ENCODE measurements around the gene ZNF526. TPM values are rescaled to one million over a fixed set of nuclear protein-coding genes. Genes with fewer than 3 reads are reported as not detected.
A peak's percentile ranks its signal among the peaks of the same experiment; 100 is the strongest.

Gene ZNF526
- total RNA-seq, 4 donors from 2014 or later, result 4.3 to 6.3 (median 6.3) TPM

DNA sequence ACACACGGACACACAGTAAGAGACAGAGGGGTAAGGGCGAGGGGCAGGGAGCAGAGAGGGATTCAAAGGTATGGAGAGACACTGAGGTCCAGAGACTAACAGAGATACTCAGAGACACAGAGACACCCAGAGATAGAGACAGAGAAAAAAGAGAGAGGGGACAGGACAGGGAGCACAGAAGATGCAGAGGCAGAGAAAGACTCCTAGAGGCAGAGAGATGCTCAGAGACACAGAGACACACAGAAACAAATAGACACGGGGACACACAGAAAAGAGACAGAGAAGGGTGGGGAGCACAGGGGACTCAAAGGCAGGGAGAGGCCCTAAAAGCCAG, 42.5 kb upstream of the ZNF526 start:
- DNase-seq (ENCODE audit: low spot score in 2 of 2), result no peak
- Histone ChIP-seq H3K27ac (no peak overlapping the region), H3K9me3 (no peaks in the 10 kb centered on the region), H3K4me1 (peaks cover 0 to 20% (median 10%) of the 10 kb centered on the region in 4 donors), H3K4me3 (no peak overlapping the region), H3K36me3 (no peaks in the 10 kb centered on the region), H3K27me3 (peaks cover 3 to 90% of the 10 kb centered on the region in 2 donors)
- TF ChIP-seq POLR2A (IDR thresholded peaks at IDR 0.05) (no peak), EP300 (IDR thresholded peaks at IDR 0.05) (no peak)
- TF ChIP-seq, protein P1, sequence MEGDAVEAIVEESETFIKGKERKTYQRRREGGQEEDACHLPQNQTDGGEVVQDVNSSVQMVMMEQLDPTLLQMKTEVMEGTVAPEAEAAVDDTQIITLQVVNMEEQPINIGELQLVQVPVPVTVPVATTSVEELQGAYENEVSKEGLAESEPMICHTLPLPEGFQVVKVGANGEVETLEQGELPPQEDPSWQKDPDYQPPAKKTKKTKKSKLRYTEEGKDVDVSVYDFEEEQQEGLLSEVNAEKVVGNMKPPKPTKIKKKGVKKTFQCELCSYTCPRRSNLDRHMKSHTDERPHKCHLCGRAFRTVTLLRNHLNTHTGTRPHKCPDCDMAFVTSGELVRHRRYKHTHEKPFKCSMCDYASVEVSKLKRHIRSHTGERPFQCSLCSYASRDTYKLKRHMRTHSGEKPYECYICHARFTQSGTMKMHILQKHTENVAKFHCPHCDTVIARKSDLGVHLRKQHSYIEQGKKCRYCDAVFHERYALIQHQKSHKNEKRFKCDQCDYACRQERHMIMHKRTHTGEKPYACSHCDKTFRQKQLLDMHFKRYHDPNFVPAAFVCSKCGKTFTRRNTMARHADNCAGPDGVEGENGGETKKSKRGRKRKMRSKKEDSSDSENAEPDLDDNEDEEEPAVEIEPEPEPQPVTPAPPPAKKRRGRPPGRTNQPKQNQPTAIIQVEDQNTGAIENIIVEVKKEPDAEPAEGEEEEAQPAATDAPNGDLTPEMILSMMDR (IDR thresholded peaks at IDR 0.05), result no peak
- 18 to 32% methylated on average over 3 of the region's 3 CpGs for WGBS, 2 donors

DNA sequence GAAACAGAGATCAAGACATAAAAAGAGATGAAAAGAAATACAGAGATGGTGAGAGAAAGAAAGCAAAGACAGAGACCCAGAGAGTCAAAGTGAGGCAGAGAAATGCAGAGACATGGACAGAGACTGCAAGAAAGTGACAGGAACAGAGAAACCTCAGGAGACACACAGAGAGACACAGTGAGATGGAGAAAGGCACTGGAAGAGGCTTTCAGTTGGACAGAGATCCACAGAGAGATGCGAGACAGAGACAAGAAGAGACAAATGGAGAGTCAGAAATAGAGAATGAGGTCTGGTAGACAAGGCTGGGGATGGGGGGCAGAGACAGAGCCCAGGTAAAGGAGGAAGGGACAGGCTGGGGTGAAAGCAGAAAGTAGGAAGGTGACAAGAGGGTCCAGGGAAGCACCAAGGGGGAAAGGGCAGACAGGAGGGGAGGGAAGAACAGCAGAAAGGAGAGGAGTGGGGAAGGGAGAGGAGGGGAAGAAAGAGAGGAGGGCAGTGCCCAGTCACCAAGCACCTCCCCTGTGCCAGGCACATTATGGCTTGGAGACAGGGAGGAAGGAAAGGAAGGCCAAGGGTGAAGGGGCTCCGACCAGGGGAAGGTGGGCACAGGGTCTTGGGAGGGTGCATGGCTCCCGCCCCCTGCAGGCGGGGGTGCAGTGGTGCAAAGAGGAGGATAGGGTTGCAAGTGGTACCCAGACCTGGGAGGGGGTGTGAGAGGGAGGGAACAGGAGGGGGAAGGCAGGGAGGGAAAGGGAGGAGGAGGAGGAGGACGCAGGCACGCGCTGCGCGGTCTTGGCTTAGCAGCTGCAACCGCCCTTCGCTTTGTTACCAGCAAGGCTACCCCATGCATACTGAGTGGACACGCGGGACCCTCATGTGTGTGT, 41.1 kb upstream of the ZNF526 start:
- no peaks in the 10 kb centered on the region for H3K36me3 ChIP-seq
- H3K4me3 ChIP-seq, result no peak overlapping the region
- 11 to 12% methylated on average over 13 of the region's 13 CpGs for WGBS, 2 donors
- no peak overlapping the region for H3K27ac ChIP-seq
- TF ChIP-seq EP300 (IDR thresholded peaks at IDR 0.05) (no peak), POLR2A (IDR thresholded peaks at IDR 0.05) (no peak)
- TF ChIP-seq, protein P1 (IDR thresholded peaks at IDR 0.05), result peak in 1 of 5 experiments; percentile 11
- DNase-seq (ENCODE audit: low spot score in 2 of 2), result no peak
- H3K9me3 ChIP-seq, result no peaks in the 10 kb centered on the region
- H3K4me1 ChIP-seq, result peaks cover 0 to 20% (median 10%) of the 10 kb centered on the region in 4 donors
- peaks cover 3 to 81% of the 10 kb centered on the region in 2 donors for H3K27me3 ChIP-seq

DNA sequence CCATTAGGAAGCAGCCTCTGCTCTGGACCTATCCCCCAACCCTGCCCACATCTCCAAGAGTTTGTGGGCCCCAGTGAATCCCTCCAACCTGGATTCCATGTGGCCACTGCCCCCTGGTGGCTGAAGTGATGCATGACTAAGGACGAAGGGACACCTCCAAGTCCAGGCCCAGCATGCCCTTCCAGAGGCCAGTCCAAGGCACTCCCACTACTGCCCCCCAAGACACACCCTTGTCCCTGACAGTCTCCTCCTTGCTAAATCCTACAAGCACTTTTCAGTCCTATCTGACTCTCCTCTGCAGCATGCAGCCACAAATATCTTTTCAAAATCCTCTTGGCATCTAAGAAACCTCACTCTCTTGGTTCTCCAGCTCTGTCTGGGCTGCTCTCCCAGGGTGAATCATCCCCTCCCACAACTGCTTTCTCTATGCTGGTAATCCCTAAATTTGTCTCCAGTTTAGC, 35.7 kb upstream of the ZNF526 start:
- Histone ChIP-seq H3K27ac (no peak overlapping the region), H3K4me3 (no peak overlapping the region), H3K9me3 (no peaks in the 10 kb centered on the region), H3K36me3 (no peaks in the 10 kb centered on the region), H3K27me3 (peaks cover 3 to 33% of the 10 kb centered on the region in 2 donors), H3K4me1 (peaks cover 0 to 7% (median 3%) of the 10 kb centered on the region in 4 donors)
- peak; percentile 49 to 78 for DNase-seq (ENCODE audit: low spot score in 2 of 2)
- WGBS, 2 donors, result 0% methylated on average over 1 of the region's 1 CpG
- TF ChIP-seq, protein P1 (IDR thresholded peaks at IDR 0.05), result peak; percentile 67 to 82 (median 76)
- TF ChIP-seq POLR2A (IDR thresholded peaks at IDR 0.05), result no peak

DNA sequence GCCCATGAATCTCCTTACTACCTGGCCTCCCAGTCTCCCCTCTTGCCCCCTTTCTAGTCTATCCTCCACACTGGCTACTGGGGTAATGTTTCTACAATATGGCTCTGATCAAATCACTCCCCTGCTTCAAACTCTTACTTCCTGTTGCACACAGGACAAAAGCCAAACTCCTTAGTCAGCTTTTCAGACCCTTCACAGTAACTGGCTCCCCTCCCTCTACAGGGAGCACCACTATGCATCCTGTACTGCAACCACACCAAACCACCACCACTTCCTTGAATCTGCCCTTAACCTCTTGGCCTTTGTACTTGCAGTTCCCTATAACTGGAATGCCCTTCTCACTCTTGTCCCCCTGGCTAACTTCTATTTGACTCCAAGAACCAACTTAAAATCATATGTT, 34.8 kb upstream of the ZNF526 start:
- H3K27ac ChIP-seq, result no peak overlapping the region
- TF ChIP-seq, protein P1 (IDR thresholded peaks at IDR 0.05), result no peak
- peak in 1 of 2 donors; percentile 17 for TF ChIP-seq EP300 (IDR thresholded peaks at IDR 0.05)
- no peak for TF ChIP-seq POLR2A (IDR thresholded peaks at IDR 0.05)
- no peaks in the 10 kb centered on the region for H3K36me3 ChIP-seq
- H3K4me1 ChIP-seq, result peaks cover 0 to 7% (median 3%) of the 10 kb centered on the region in 4 donors
- no peak for DNase-seq (ENCODE audit: low spot score in 2 of 2)
- no peaks in the 10 kb centered on the region for H3K9me3 ChIP-seq
- H3K4me3 ChIP-seq, result no peak overlapping the region
- peaks cover 0 to 24% of the 10 kb centered on the region in 2 donors for H3K27me3 ChIP-seq

DNA sequence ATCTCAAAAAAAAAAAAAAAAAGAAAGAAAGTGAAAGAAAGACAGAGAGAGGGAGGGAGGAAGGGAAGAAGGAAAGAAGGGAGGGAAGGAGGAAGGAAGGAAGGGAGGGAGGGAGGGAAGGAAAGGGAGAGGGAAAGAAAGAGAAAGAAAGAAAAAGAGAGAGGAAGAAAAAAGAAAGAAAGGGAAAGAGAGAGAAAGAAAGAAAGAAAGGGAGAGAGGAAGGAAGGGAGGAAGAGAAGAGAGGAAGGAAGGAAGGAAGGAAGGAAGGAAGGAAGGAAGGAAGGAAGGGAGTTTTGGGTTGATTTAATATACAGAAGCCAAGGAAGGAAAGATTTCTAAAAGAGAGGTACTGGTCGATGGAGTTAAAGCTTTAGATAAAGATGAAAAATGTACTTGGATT, 31.4 kb upstream of the ZNF526 start:
- H3K4me1 ChIP-seq, result peaks cover 0 to 7% (median 3%) of the 10 kb centered on the region in 4 donors
- 83 to 84% methylated on average over 1 of the region's 1 CpG for WGBS, 2 donors
- no peaks in the 10 kb centered on the region for H3K27me3 ChIP-seq
- TF ChIP-seq POLR2A (IDR thresholded peaks at IDR 0.05) (no peak), EP300 (IDR thresholded peaks at IDR 0.05) (no peak)
- TF ChIP-seq, protein P1 (IDR thresholded peaks at IDR 0.05), result no peak
- H3K27ac ChIP-seq, result no peak overlapping the region
- DNase-seq (ENCODE audit: low spot score in 2 of 2), result no peak
- H3K4me3 ChIP-seq, result no peak overlapping the region
- peaks cover 0 to 6% (median 0%) of the 10 kb centered on the region in 4 donors for H3K9me3 ChIP-seq
- no peaks in the 10 kb centered on the region for H3K36me3 ChIP-seq
